Endometrial microvascular endothelial cells (primary cell): ENCODE data around the gene DYSF. TPM values are rescaled to one million over a fixed set of nuclear protein-coding genes. Genes with fewer than 3 reads are reported as not detected.

ENCODE experiments used
- in situ Hi-C: cut with HindIII; loops from 2 replicates; pipeline ENCODE4 v1.10.0; 2017; ENCODE audit warnings: low sequenced_read_pairs, low pct_unique_long_range_greater_than_20kb; ENCODE audit errors: inconsistent ontology term
- total RNA-seq: library from RNA; depleted of rRNA; stranded (reverse); fragments of >200 nt; gene quantifications from one replicate; pipeline ENCODE4 v1.2.3, GENCODE V29; 2015; ENCODE audit errors: inconsistent ontology term

Gene DYSF
- total RNA-seq, 1 donor from 2014 or later = 97.4 TPM

DNA sequence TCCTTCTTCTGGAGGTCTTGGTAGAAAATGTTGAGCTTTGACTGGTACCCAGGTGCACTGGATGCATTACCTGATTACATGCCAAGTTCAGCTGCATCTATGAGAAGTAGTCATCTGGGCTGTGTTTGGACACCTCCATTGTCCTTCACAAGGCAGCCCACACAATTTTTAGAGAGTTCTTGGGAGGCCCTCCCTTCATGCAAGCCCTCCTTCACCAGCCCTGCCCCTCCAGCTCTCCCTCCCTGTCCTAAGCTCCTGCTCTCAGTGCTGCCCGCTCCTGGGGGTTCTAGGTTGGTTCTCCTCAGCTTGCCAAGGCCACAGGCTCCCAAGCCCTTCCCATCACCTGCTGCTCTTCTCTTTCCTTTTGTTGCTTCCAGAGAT, 148.7 kb downstream of the DYSF start:
- in situ Hi-C loops = no loop called here

DNA sequence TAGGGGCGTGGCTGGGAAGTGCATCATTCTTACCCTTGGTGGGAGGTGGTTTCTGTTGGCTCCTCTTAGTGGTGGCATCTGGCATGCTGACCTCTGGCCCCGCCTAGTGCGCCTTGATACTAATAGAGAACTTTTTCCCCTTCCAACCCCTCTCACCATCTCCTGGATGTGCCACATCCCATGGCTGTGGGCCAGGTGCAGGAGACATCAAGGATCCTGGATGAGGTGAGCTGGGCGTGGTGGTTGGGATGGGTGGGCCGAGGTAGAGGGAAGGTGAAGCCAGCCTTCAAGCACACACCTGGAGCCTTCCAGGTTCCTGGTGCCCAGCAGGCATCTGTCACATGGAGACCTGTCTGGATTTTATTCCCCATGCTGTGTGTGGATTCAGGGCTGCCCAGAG, 149.2 kb downstream of the DYSF start:
- in situ Hi-C loops = no loop called here

DNA sequence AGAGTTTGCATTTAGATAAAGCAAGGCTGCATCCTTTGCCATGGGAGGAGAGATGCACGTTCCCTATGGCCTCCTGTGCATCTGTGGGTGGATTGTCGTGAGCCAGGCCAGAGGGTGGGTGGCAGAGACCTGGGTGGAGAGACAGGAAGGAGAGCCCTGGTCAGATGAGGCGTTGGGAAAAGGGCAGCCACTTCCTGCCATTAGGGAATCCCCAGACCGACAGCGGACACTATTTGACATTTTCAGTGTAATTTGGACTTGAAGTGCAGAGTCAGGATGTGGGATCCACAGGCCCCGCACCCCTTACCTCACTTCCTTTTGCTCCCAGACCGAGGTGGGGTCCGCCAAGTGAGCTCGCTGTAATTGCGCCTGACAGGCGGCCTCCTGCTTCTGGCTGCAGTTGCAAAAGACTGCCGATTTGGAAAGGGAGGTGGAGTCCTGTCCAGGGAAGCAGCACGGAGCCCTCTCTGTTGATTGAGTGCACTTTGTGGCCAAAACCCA, 150.0 kb downstream of the DYSF start:
- in situ Hi-C loops = no loop called here

DNA sequence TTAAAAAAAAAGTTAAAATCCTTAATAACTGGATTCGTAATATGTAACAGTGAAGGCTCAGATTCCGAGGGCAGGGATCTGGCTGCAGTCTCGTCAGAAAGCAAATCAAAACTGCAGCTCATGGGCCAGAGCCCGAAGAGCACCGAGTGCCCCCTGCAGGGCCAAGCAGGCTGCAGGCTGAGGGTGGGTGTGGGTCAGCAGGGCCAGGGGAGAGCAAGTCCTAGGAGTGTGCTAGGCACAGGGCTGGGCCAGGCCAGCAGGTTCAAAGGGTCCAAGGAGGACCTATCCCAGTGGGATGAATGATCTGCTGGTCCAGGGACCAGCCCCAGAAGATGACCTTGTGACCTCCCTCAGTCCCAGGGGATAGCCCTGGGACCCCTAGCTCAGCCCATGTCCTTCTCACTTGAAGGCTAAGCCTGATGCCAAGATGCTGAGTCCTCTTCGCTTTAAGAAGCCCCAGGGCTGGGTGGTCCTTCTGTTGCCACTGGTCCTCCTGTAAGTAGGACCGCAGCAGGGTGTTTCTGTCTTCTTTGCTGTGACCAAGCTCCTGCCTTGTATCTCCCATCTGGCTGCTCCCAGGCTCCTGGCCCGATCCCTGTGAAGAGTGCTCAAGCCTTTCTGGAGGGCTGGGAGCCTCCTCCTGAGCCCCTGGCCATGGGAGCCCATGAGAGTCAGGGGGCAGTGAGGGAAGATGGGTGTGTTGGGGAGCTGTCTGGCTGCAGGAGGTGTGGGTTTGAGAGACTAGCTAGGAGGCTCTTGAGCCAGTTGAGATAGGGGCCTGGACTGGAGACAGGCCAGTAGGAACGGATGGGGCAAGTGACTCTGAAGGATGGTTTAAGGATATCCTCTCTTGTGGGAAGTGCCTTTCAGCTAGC, 150.7 kb downstream of the DYSF start:
- in situ Hi-C loops = no loop called here

DNA sequence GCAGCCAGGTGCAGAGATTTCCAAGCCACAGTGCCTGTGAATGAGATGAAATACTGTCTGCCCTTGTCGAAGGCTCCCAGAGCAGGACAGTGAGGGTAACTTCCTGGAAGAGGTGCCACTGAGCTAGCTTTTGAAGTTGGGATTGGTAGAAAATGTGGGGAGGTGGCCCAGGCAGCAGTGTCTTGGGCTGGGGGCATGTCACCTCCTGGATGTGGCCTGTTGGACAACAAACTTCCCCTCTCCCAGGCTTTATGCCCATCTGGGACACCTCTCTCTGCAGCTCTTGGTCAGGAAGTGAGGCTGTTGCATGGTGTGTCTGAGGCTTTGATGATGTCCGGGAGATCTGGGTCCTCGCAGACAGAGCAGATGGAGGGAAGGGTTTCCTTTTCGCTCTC, 151.4 kb downstream of the DYSF start:
- in situ Hi-C loops = no loop called here

DNA sequence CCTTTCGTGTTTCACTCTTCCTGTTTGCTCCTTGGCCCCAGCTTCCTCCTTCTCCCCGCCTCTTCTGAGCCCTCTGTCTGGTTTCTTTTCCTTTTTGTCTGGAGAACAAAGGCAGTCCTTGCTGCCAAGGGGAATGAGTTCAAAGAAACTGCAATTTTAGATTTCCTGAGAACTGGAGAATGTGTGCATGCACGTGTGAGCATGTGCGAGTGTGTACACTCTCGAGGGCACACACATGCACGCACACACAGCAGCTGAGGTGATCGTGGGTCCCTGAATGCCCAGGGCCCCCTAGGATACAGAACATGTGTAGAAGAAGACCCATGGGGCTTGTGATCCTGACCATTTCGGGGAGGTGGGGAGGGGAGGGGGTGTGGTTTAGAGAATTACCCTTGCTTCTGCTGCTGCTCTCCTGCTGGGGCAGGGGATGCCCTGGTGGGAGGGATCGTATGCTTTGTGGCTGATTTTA, 151.8 kb downstream of the DYSF start:
- in situ Hi-C loops = no loop called here

DNA sequence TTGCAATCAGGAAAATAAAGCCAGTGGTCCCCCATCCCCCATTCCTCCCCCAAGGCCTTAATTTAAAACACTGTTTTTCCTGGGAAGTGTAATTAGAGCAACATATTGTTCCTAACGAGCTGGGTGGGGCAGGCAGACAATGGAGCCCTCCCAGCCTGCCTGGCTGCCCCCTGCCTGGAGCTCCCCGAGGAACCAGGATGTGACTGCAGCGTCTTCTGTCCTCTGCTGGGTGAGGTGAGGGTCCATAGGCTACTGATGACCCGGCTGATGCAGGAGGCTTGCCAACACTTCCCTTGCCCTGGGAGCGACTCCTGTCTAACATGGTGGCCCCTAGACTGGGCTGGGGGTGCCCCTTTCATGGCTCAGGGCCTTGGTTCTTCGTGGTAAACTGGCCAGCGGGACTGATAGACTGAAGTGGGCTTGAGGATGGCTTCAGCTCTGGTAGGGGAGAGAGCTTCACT, 152.4 kb downstream of the DYSF start:
- in situ Hi-C loops = no loop called here

DNA sequence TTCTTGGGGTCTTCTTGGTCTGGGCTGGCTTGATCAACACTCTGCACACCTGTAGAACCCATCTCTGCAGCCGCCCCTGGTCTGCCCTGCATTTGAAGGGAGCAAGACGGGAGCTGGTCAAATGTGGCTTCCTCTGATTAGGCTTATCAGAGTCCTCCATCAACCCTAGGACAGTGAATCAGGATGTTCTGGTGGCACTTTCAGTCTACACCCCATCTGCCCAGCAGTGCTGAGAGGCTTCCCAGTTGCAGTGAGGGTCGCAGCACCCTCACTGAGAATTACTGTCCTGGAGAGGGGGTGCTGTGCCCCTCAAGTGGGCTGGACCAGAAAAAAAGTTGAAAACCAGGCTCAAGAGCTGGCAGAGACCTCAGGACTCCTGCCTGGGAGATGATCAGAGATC, 152.9 kb downstream of the DYSF start:
- in situ Hi-C loops = no loop called here

DNA sequence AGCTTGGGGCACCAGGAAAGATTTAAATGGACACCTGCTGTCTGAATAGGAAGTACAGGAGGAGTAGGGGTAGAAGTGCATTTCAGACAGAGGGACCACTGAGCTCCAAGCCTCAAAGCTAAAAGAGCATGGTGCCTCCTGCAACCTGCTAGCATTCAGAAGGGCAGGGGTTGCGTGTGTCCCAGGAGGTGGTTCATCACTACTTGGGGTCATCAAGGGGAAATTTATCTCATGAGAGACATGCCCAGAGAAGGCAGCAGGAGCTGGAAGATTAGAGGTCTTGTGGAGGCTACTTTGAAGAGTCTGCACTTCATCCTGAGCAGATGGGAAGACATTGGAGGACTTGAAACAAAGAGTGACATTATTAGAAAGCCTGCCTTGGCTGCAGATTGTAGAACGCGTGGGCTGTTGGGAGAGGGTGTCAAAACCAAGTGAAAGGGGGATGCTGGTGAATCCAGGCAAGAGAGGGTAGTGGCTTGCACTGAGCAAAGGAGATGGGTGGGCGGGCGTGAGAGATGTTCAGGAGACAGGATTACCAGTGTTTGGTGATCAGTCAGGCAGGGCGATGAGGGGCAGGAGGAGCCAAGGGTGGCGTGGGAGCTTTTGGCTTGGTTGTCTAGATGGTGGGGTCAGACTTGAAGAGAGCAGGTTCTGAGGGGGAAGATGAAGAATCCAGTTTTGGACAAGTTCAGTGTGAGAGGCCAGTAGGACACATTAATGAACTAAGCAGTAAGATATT, 154.0 kb downstream of the DYSF start:
- in situ Hi-C loops = no loop called here

DNA sequence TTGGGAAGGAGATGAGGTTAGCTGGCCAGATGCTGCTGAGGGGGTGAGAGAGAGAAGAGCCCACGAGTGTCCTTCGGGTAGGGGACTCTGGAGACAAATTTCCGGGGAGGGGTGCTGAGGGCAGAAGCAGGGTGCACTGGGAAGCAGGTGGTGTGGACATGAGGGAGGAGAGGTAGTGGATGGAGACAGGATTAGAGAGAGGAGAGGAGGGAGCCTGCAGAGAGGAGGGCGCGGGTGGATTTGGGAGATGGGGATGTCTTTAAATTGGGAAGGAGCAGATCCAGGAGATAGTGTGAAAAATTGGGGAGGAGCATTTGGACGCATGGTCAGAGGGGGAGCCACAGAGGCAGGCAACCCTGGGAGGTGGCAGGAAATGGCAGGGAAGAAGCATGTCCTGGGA, 154.7 kb downstream of the DYSF start:
- in situ Hi-C loops = no loop called here

DNA sequence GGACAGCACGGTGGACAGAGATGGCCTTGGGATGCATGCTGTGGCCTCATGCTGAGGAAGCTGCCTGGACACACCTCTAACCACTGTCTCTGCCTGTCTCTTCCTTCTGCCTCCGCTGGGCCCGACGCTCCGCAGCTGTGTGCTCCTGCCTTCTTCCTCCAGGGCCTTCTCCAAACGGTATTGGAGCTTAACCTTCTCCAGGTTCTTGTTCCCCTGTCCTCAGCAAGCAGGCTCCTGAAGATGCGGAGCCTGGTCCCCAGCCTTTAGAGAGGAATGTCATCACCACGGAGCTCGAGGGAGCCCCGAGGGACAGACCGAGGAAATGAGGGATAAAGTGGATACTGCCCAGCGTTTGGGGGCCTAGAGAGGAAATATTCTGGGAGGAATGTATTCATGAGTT, 155.1 kb downstream of the DYSF start:
- in situ Hi-C loops = no loop called here

DNA sequence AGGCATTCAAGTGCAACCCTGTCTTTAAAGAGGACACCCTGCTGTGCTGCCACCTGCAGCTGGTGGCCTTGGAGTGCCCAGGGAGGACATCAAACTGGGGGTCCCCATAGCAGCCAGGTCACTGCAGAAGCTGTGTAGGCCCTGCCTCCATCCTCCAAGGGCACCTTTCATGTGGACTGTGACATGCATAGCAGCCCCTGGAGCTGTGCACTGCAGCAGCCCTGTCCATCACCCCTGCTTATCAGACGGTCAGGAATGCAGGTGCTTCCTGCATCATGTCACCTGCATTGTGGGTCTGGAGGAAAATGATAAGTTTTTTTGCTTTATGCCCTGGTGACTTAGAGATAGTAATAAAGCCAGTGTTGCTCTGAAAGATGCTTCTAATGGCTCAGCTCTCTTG, 155.7 kb downstream of the DYSF start:
- in situ Hi-C loops = no loop called here

DNA sequence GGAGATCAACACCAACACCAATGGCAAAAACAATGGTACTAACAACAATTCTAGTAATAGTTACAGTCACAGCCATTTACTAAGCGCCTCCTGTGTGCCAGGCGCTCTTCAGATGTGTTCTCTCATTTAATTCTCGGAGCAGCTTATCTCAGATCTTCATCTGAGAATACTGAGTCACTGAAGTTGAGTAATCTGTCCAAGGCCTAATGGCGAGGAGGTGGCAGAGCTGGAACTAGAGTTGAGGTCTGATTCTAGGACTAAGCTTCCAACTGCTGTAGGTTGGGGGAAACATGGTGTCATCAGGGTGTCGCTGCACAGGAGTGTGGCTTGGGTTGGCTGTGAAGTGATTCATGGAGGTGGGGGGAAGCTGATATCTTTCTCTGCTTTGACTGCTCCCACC, 156.1 kb downstream of the DYSF start:
- in situ Hi-C loops = no loop called here

DNA sequence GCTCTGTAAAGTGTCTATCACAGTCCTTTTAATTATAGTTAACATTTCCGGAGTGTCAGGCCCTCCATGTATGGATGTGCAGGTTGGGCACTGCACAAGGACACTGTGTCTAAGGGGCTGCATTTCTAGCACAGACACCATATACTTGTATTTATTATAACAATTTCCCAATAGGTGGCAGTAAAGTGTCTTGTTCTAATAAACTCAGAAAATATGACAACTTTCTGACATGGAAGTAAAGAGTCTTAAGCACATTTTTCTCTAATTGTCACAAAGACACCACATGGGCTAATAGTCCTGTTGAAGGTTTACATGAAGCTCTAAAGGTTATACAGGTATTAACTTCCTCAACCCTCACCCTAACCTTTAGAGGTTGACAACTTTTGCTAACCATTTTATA, 156.6 kb downstream of the DYSF start:
- in situ Hi-C loops = no loop called here

DNA sequence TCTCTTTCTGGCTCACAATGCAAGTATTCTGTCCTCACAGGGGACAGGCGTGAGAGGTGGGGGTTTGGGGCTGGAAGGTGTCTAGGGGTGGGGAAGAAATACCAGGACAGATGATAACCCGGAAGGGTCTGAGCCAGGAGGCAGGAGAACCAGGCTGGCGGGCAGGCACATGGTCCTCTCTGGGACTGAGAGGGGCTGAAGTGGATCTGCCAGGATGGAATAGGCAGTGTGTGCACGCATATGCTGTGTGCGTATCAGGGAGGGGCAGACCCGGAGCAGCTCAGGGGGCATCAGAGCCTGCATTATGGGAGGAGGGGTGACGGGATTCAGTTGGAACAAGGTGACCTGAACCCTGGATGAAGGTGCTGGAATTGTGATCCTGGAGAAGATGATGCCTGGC, 157.3 kb downstream of the DYSF start:
- in situ Hi-C loops = no loop called here

DNA sequence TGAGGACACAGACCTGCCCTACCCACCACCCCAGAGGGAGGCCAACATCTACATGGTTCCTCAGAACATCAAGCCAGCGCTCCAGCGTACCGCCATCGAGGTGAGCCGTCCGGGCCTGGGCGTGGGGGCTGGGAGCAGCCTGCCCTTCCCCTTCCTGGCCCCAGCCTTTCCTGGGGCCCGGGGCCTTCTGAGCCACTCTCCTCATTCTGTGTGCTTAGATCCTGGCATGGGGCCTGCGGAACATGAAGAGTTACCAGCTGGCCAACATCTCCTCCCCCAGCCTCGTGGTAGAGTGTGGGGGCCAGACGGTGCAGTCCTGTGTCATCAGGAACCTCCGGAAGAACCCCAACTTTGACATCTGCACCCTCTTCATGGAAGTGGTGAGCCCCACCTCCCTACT, 157.9 kb downstream of the DYSF start:
- in situ Hi-C loops = no loop called here

DNA sequence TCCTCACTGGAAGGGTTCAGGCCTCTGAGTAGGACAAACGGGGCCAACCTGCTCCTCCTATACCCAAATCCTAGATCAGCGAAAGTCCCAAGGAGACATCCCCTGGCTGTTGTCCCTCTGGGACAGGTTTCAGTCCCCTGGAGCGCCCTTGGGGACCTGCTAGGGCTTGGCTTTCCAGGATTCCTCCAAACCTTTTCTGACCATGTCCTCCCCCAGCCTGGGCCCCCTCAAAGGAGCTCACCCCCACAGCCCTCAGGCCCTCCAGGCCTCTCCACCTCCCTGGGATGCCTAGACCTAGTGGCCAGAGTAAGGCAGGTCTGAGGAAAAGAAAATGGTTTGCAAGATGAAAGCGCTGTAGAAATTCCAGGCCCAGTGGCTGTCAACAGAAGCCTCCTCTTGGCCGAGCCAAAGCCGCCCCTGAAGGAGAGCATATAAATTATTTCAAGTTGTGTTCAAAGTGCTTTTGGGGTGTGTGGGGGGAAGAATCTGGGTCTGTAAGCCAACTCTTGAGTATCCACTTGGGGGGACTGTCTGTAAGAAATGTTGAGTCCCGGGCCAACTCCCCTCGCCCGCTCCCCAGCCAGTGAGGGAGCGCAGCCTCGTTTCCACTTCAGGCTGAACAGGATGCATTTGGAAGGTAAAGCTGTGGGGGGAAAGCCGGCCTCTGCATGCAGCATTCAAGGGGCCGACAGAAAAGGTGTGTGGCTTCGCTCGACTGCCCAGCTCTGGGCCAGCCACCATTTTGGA, 158.6 kb downstream of the DYSF start:
- in situ Hi-C loops = no loop called here

DNA sequence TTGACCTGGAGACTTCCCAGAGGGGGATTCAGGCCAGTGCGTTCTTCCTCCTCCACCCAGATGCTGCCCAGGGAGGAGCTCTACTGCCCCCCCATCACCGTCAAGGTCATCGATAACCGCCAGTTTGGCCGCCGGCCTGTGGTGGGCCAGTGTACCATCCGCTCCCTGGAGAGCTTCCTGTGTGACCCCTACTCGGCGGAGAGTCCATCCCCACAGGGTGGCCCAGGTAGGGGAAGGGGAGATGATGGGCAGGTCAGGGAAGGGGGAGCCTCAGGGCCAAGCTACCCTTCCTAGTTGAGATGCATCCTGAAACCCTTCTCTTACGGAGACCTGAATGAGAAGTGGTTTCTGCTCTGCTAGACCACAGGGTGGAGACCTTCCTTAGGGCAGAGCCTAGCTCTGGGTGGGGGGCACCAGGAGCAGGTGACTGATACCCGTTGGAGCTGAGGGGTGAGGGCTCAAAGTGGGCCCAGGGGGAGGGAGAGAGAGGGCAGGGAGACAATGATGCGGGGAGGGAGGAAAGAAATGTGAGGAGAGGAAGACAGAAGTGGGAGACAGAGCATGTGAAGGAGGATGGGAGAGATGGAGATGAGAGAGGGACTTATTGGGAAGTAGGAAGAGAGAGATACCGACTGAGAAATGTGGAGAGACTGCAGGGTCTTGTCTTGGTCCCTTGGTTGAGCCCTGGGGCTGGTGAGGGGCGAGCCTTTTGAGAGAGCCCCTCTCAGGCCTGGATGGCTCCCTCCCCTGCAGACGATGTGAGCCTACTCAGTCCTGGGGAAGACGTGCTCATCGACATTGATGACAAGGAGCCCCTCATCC, 159.4 kb downstream of the DYSF start:
- in situ Hi-C loops = no loop called here
